Natural killer cell (primary cell): ENCODE data around the gene TCF4. TPM values are rescaled to one million over a fixed set of nuclear protein-coding genes. Genes with fewer than 3 reads are reported as not detected.

ENCODE experiments used
- ATAC-seq, 3 donors: fragments of 150-1000 bp in 2 of 3; fragments of 200-7000 bp in 1 of 3; cut with Tn5 transposase; 1 replicate in 1 of 3; 2 replicates in 2 of 3; pipeline ENCODE4 v1.10.0; 2021; ENCODE audit warnings: mild to moderate bottlenecking in 2 of 3, moderate library complexity in 2 of 3
- DNase-seq, 2 donors: peaks; one replicate each; pipeline versions ENCODE4 v3.0.0 to v3.0.0-alpha.2; 2013 to 2021; ENCODE audit warnings: mixed read lengths in 1 of 2
- H3K27ac ChIP-seq: one replicate; pipeline ENCODE4 v1.5.1; 2013; ENCODE audit warnings: mild to moderate bottlenecking, low read length
- H3K27me3 ChIP-seq: one replicate; pipeline ENCODE4 v1.6.1; 2013; ENCODE audit warnings: low read length; ENCODE audit not compliant: control insufficient read depth, insufficient read depth
- H3K36me3 ChIP-seq: one replicate; pipeline ENCODE4 v1.6.1; 2013; ENCODE audit warnings: low read length; ENCODE audit not compliant: control insufficient read depth, insufficient read depth
- H3K4me1 ChIP-seq: one replicate; pipeline ENCODE4 v1.6.1; 2013; ENCODE audit warnings: low read length; ENCODE audit not compliant: control insufficient read depth, insufficient read depth
- H3K4me3 ChIP-seq: one replicate; pipeline ENCODE4 v1.5.1; 2013; ENCODE audit warnings: low read length
- H3K9me3 ChIP-seq: one replicate; pipeline ENCODE4 v1.6.1; 2013; ENCODE audit warnings: low read length; ENCODE audit not compliant: control insufficient read depth, insufficient read depth
- H3K27ac Mint-ChIP-seq, 2 donors: one replicate each; pipeline ENCODE4 v1.8.0; 2022; ENCODE audit warnings: mild to moderate bottlenecking in 2 of 2, mixed read lengths in 2 of 2, moderate library complexity in 1 of 2
- H3K27me3 Mint-ChIP-seq, 2 donors: one replicate each; pipeline ENCODE4 v1.8.0; 2022; ENCODE audit warnings: low read depth in 2 of 2, mixed read lengths in 2 of 2
- H3K36me3 Mint-ChIP-seq: one replicate; pipeline ENCODE4 v1.8.0; 2022; ENCODE audit warnings: mixed read lengths
- H3K4me1 Mint-ChIP-seq, 2 donors: one replicate each; pipeline ENCODE4 v1.8.0; 2022; ENCODE audit warnings: mixed read lengths in 2 of 2
- H3K4me3 Mint-ChIP-seq: one replicate; pipeline ENCODE4 v1.8.0; 2022; ENCODE audit warnings: mild to moderate bottlenecking, moderate library complexity, mixed read lengths
- H3K9me3 Mint-ChIP-seq, 2 donors: one replicate each; pipeline ENCODE4 v1.8.0; 2022; ENCODE audit warnings: mixed read lengths in 2 of 2
- CTCF ChIP-seq: fragments of 200-600 bp; IDR thresholded peaks from one replicate; pipeline ENCODE4 v1.8.0; 2022; ENCODE audit warnings: antibody characterized with exemption
- WGBS: methylation state at CpG from one replicate; pipeline ENCODE4 v1.1.7; 2013; ENCODE audit warnings: missing lambda C conversion rate; ENCODE audit not compliant: insufficient coverage; 5-methylcytosine and 5-hydroxymethylcytosine counted together
- intact Hi-C: fragments of 100-400 bp; cut with micrococcal nuclease; formaldehyde crosslinking; loops from one replicate; pipeline ENCODE4 v1.14.2; 2022
- total RNA-seq, 4 donors: library from RNA; stranded (reverse); fragments of 120-200 nt in 1 of 4; gene quantifications; one replicate each; pipeline versions ENCODE4 v1.2.3 to v1.2.4, GENCODE V29; 2013 to 2022

Gene TCF4
- total RNA-seq, 3 donors from 2014 or later (not counting 1 experiment from before 2014, with no cell fraction given): 8.3 to 16.5 (median 9.0) TPM

- H3K36me3 Mint-ChIP-seq: no peaks in the 10 kb centered on the region
- H3K4me1 Mint-ChIP-seq: no peaks in the 10 kb centered on the region
- no peaks in the 10 kb centered on the region for H3K9me3 Mint-ChIP-seq
- ATAC-seq (no peak), DNase-seq (no peak)
- H3K27me3 Mint-ChIP-seq: no peaks in the 10 kb centered on the region
- no peak overlapping the region for H3K4me3 Mint-ChIP-seq
- no peaks in the 10 kb centered on the region for H3K4me1 ChIP-seq
- no peak overlapping the region for H3K27ac ChIP-seq
- no peak overlapping the region for H3K4me3 ChIP-seq
- H3K36me3 ChIP-seq: no peaks in the 10 kb centered on the region
- no peak overlapping the region for H3K27ac Mint-ChIP-seq
- no peaks in the 10 kb centered on the region for H3K9me3 ChIP-seq
- 95% methylated on average over 10 of the region's 10 CpGs for WGBS
- H3K27me3 ChIP-seq: no peaks in the 10 kb centered on the region
- TF ChIP-seq CTCF: no peak
- intact Hi-C loops: no loop called here
Measured at GRCh38 chr18:55287935-55288868, 299.8 kb downstream of the TCF4 start.

GRCh38 chr18:55287149-55287806 is 300.7 kb downstream of the TCF4 start:
- TF ChIP-seq CTCF: no peak
- Mint-ChIP-seq H3K27me3 (no peaks in the 10 kb centered on the region), H3K27ac (no peak overlapping the region), H3K36me3 (no peaks in the 10 kb centered on the region), H3K4me1 (no peaks in the 10 kb centered on the region), H3K4me3 (no peak overlapping the region), H3K9me3 (no peaks in the 10 kb centered on the region)
- H3K27ac ChIP-seq: no peak overlapping the region
- intact Hi-C loops: no loop called here
- H3K4me3 ChIP-seq: no peak overlapping the region
- H3K27me3 ChIP-seq: no peaks in the 10 kb centered on the region
- ATAC-seq (no peak), DNase-seq (no peak)
- WGBS: 64% methylated on average over 11 of the region's 11 CpGs
- H3K36me3 ChIP-seq: no peaks in the 10 kb centered on the region
- H3K9me3 ChIP-seq: no peaks in the 10 kb centered on the region
- H3K4me1 ChIP-seq: no peaks in the 10 kb centered on the region

GRCh38 chr18:55286257-55286825 is 301.7 kb downstream of the TCF4 start:
- intact Hi-C loops: no loop called here
- H3K27me3 Mint-ChIP-seq: no peaks in the 10 kb centered on the region
- no peaks in the 10 kb centered on the region for H3K9me3 Mint-ChIP-seq
- ATAC-seq (no peak), DNase-seq (no peak)
- no peaks in the 10 kb centered on the region for H3K27me3 ChIP-seq
- H3K27ac ChIP-seq: no peak overlapping the region
- H3K4me3 Mint-ChIP-seq: no peak overlapping the region
- H3K4me1 ChIP-seq: no peaks in the 10 kb centered on the region
- no peak overlapping the region for H3K4me3 ChIP-seq
- H3K36me3 ChIP-seq: no peaks in the 10 kb centered on the region
- no peaks in the 10 kb centered on the region for H3K4me1 Mint-ChIP-seq
- H3K27ac Mint-ChIP-seq: no peak overlapping the region
- no peaks in the 10 kb centered on the region for H3K36me3 Mint-ChIP-seq
- no peak for TF ChIP-seq CTCF
- no peaks in the 10 kb centered on the region for H3K9me3 ChIP-seq
- WGBS: 100% methylated on average over 4 of the region's 6 CpGs
